CD14-positive monocyte (primary cell): Measurements from ENCODE around the gene RALGAPA2. TPM values are rescaled to one million over a fixed set of nuclear protein-coding genes. Genes with fewer than 3 reads are reported as not detected.

Experiments
- DNase-seq, 3 donors: peaks; one replicate each; pipeline ENCODE4 v3.0.0-alpha.2; 2011 to 2022
- H2AFZ ChIP-seq: 2 replicates; pipeline ENCODE4 v1.6.0; 2012; ENCODE audit warnings: mild to moderate bottlenecking, low read depth, low read length, inconsistent platforms; ENCODE audit not compliant: insufficient read depth, poor library complexity, severe bottlenecking
- H3K27ac ChIP-seq, 2 donors: 1 replicate in 1 of 2; 2 replicates in 1 of 2; pipeline ENCODE4 v1.5.1; 2012 to 2013; ENCODE audit warnings: low read length in 2 of 2, control low read depth in 1 of 2, inconsistent platforms in 1 of 2, low read depth in 1 of 2, mild to moderate bottlenecking in 1 of 2
- H3K27me3 ChIP-seq, 2 donors: one replicate each; pipeline versions ENCODE4 v1.6.0 to v1.6.1; 2011 to 2013; ENCODE audit warnings: low read length in 2 of 2; ENCODE audit not compliant: control insufficient read depth in 2 of 2, insufficient read depth in 2 of 2
- H3K36me3 ChIP-seq, 2 donors: replicated peaks in 1 of 2; 1 replicate in 1 of 2; 2 replicates in 1 of 2; pipeline versions ENCODE4 v1.5.1 to v1.6.1; 2012 to 2013; ENCODE audit warnings: low read length in 2 of 2, control low read depth in 1 of 2, inconsistent platforms in 1 of 2, mild to moderate bottlenecking in 1 of 2; ENCODE audit not compliant: insufficient read depth in 2 of 2, control insufficient read depth in 1 of 2
- H3K4me1 ChIP-seq, 2 donors: 1 replicate in 1 of 2; 2 replicates in 1 of 2; pipeline versions ENCODE4 v1.5.1 to v1.6.1; 2012 to 2013; ENCODE audit warnings: low read length in 2 of 2, control low read depth in 1 of 2, inconsistent platforms in 1 of 2, mild to moderate bottlenecking in 1 of 2, moderate library complexity in 1 of 2; ENCODE audit not compliant: insufficient read depth in 2 of 2, control insufficient read depth in 1 of 2
- H3K4me2 ChIP-seq: replicated peaks from 2 replicates; pipeline ENCODE3; 2012; ENCODE audit warnings: low read length, moderate library complexity, mild to moderate bottlenecking; ENCODE audit not compliant: poor library complexity, severe bottlenecking; ENCODE audit errors: extremely low read depth
- H3K4me3 ChIP-seq, 3 experiments: fragments of 200-600 bp in 1 of 3; sonication (generic) in 1 of 3; replicated peaks in 1 of 3; 1 replicate in 2 of 3; 2 replicates in 1 of 3; pipeline ENCODE4 v1.5.1; 2011 to 2013; ENCODE audit warnings: low read length in 3 of 3, mild to moderate bottlenecking in 3 of 3, control low read depth in 2 of 3, low read depth in 2 of 3, inconsistent platforms in 1 of 3, moderate library complexity in 1 of 3
- H3K79me2 ChIP-seq: 2 replicates; pipeline ENCODE4 v1.6.0; 2012; ENCODE audit warnings: mild to moderate bottlenecking, control low read depth, inconsistent platforms, low read length, moderate library complexity; ENCODE audit not compliant: insufficient read depth
- H3K9ac ChIP-seq: 2 replicates; pipeline ENCODE4 v1.6.0; 2017; ENCODE audit warnings: low read length, mild to moderate bottlenecking; ENCODE audit not compliant: insufficient read depth, poor library complexity, severe bottlenecking
- H3K9me3 ChIP-seq, 2 donors: replicated peaks in 1 of 2; 1 replicate in 1 of 2; 2 replicates in 1 of 2; pipeline versions ENCODE4 v1.5.1 to v1.6.1; 2012 to 2013; ENCODE audit warnings: low read length in 2 of 2, control low read depth in 1 of 2; ENCODE audit not compliant: control insufficient read depth in 1 of 2, insufficient read depth in 1 of 2
- H4K20me1 ChIP-seq: 2 replicates; pipeline ENCODE4 v1.6.0; 2012; ENCODE audit warnings: mild to moderate bottlenecking, low read length, control low read depth, moderate library complexity; ENCODE audit not compliant: insufficient read depth
- H3K27ac Mint-ChIP-seq, 7 donors: one replicate each; pipeline ENCODE4 v1.8.0; 2020; ENCODE audit warnings: mild to moderate bottlenecking in 7 of 7, mixed read lengths in 7 of 7, moderate library complexity in 6 of 7, inconsistent platforms in 2 of 7
- H3K27me3 Mint-ChIP-seq, 3 donors: one replicate each; pipeline ENCODE4 v1.8.0; 2021 to 2022; ENCODE audit warnings: low read depth in 3 of 3, mild to moderate bottlenecking in 3 of 3, mixed read lengths in 3 of 3, moderate library complexity in 3 of 3, inconsistent platforms in 1 of 3
- H3K36me3 Mint-ChIP-seq, 2 donors: one replicate each; pipeline ENCODE4 v1.8.0; 2020; ENCODE audit warnings: mixed read lengths in 2 of 2, inconsistent platforms in 1 of 2, mild to moderate bottlenecking in 1 of 2
- H3K4me1 Mint-ChIP-seq: one replicate; pipeline ENCODE4 v1.8.0; 2020; ENCODE audit warnings: mild to moderate bottlenecking, mixed read lengths
- H3K4me3 Mint-ChIP-seq, 2 donors: one replicate each; pipeline ENCODE4 v1.8.0; 2020; ENCODE audit warnings: mild to moderate bottlenecking in 2 of 2, mixed read lengths in 2 of 2, moderate library complexity in 1 of 2
- H3K9me3 Mint-ChIP-seq, 7 donors: one replicate each; pipeline ENCODE4 v1.8.0; 2020 to 2022; ENCODE audit warnings: mixed read lengths in 7 of 7, mild to moderate bottlenecking in 6 of 7, moderate library complexity in 6 of 7, inconsistent platforms in 2 of 7
- CTCF ChIP-seq: fragments of 200-600 bp; IDR thresholded peaks from one replicate; pipeline ENCODE4 v1.8.0; 2022; ENCODE audit warnings: antibody characterized with exemption, mild to moderate bottlenecking
- WGBS: methylation state at CpG from one replicate; pipeline ENCODE4 v1.1.5; 2013; ENCODE audit warnings: missing lambda C conversion rate; ENCODE audit not compliant: insufficient coverage; 5-methylcytosine and 5-hydroxymethylcytosine counted together
- intact Hi-C, 2 donors: fragments of 100-400 bp; cut with micrococcal nuclease; formaldehyde crosslinking; loops; one replicate each; pipeline versions ENCODE4 v1.15.0 to v1.15.1; 2023
- polyA plus RNA-seq, 3 donors: library from polyadenylated mRNA; depleted of rRNA in 1 of 3; unstranded in 2 of 3; stranded (reverse) in 1 of 3; fragments of 300-500 nt in 2 of 3; fragments of >200 nt in 1 of 3; fragmentation: Illumina TruSeq in 2 of 3; gene quantifications; 1 replicate in 2 of 3; 2 replicates in 1 of 3; pipeline ENCODE4 v1.2.3, GENCODE V29; 2012 to 2021

The RALGAPA2 gene
- polyA plus RNA-seq, 3 donors = 6.2 to 13.0 (median 8.9) TPM

GRCh38 chr20:20487811-20488210, 224.6 kb downstream of the RALGAPA2 start:
- Histone ChIP-seq H3K9ac (no peak overlapping the region), H3K79me2 (no peaks in the 10 kb centered on the region), H3K36me3 (peaks cover 42 to 93% of the 10 kb centered on the region in 2 donors), H3K4me3 (no peak overlapping the region), H3K9me3 (no peaks in the 10 kb centered on the region), H3K4me2 (no peak overlapping the region), H3K27me3 (no peaks in the 10 kb centered on the region), H2AFZ (no peak overlapping the region), H4K20me1 (no peaks in the 10 kb centered on the region), H3K27ac (no peak overlapping the region), H3K4me1 (no peaks in the 10 kb centered on the region)
- Mint-ChIP-seq H3K9me3 (peaks cover 0 to 3% (median 0%) of the 10 kb centered on the region in 7 donors), H3K4me1 (no peaks in the 10 kb centered on the region), H3K27ac (no peak overlapping the region), H3K4me3 (no peak overlapping the region), H3K36me3 (peaks cover 78 to 82% of the 10 kb centered on the region in 2 donors), H3K27me3 (peaks cover 0 to 2% (median 0%) of the 10 kb centered on the region in 3 donors)
- DNase-seq = no peak
- no peak for TF ChIP-seq CTCF
- WGBS = 100% methylated on average over 2 of the region's 5 CpGs
- intact Hi-C loops = no loop called here

- H2AFZ ChIP-seq = no peak overlapping the region
- no peaks in the 10 kb centered on the region for H3K4me1 ChIP-seq
- H3K9me3 ChIP-seq = no peaks in the 10 kb centered on the region
- no peaks in the 10 kb centered on the region for H3K79me2 ChIP-seq
- H3K36me3 Mint-ChIP-seq = peaks cover 59 to 77% of the 10 kb centered on the region in 2 donors
- intact Hi-C loops = no loop called here
- 78% methylated on average over 1 of the region's 2 CpGs for WGBS
- H3K27ac Mint-ChIP-seq = no peak overlapping the region
- no peaks in the 10 kb centered on the region for H3K27me3 ChIP-seq
- H4K20me1 ChIP-seq = no peaks in the 10 kb centered on the region
- H3K9me3 Mint-ChIP-seq = peaks cover 0 to 3% (median 0%) of the 10 kb centered on the region in 7 donors
- no peak overlapping the region for H3K9ac ChIP-seq
- no peak for TF ChIP-seq CTCF
- peaks cover 25 to 78% of the 10 kb centered on the region in 2 donors for H3K36me3 ChIP-seq
- DNase-seq = no peak
- no peak overlapping the region for H3K4me2 ChIP-seq
- peaks cover 2% of the 10 kb centered on the region for H3K4me1 Mint-ChIP-seq
- no peak overlapping the region for H3K4me3 Mint-ChIP-seq
- H3K27ac ChIP-seq = no peak overlapping the region
- H3K27me3 Mint-ChIP-seq = peaks cover 0 to 2% (median 0%) of the 10 kb centered on the region in 3 donors
- no peak overlapping the region for H3K4me3 ChIP-seq
These were observed 229.1 kb downstream of the RALGAPA2 start for GRCh38 chr20:20483328-20483727.
